Measurements from ENCODE around the gene CNRIP1.
"Not testable (repeated sequence)": the region's sequence is repeated elsewhere in the genome, so short reads cannot be mapped to it uniquely, and the experiment has no call there.

CNRIP1 gene

GRCh38 chr2:68340226-68341061, 20.7 kb upstream of the CNRIP1 start:
- no peak for DNase-seq (ENCODE audit: low read depth)

- peak; percentile 73 for DNase-seq (ENCODE audit: low read depth)
Measured at GRCh38 chr2:68336192-68336591, 16.4 kb upstream of the CNRIP1 start.

GRCh38 chr2:68333931-68334330, 14.2 kb upstream of the CNRIP1 start:
- DNase-seq (ENCODE audit: low read depth): peak; percentile 62

- no peak for DNase-seq (ENCODE audit: low read depth)
Measured at GRCh38 chr2:68333009-68333408, 13.3 kb upstream of the CNRIP1 start.

- peak; percentile 54 for DNase-seq (ENCODE audit: low read depth)
Measured at GRCh38 chr2:68330691-68331090, 10.9 kb upstream of the CNRIP1 start.

- no peak for DNase-seq (ENCODE audit: low read depth)
Measured at GRCh38 chr2:68328901-68329300, 9.2 kb upstream of the CNRIP1 start.

GRCh38 chr2:68325056-68325455, 5.3 kb upstream of the CNRIP1 start:
- DNase-seq (ENCODE audit: low read depth): no peak

- peak; percentile 37 for DNase-seq (ENCODE audit: low read depth)
Measured at GRCh38 chr2:68320118-68320641, 431 bp upstream of the CNRIP1 start.

GRCh38 chr2:68318914-68319397, 793 bp downstream of the CNRIP1 start:
- DNase-seq (ENCODE audit: low read depth): no peak

- no peak for DNase-seq (ENCODE audit: low read depth)
Measured at GRCh38 chr2:68317971-68318913, 1.5 kb downstream of the CNRIP1 start.

GRCh38 chr2:68316111-68316510, 3.6 kb downstream of the CNRIP1 start:
- DNase-seq (ENCODE audit: low read depth): no peak

GRCh38 chr2:68311033-68311432, 8.7 kb downstream of the CNRIP1 start:
- DNase-seq (ENCODE audit: low read depth): no peak

- DNase-seq (ENCODE audit: low read depth): no peak
Measured at GRCh38 chr2:68309426-68309825, 10.3 kb downstream of the CNRIP1 start.

- not testable (repeated sequence) for DNase-seq (ENCODE audit: low read depth)
Measured at GRCh38 chr2:68303902-68304272, 15.9 kb downstream of the CNRIP1 start.

GRCh38 chr2:68303033-68303901, 16.5 kb downstream of the CNRIP1 start:
- no peak for DNase-seq (ENCODE audit: low read depth)

GRCh38 chr2:68302281-68302875, 17.4 kb downstream of the CNRIP1 start:
- no peak for DNase-seq (ENCODE audit: low read depth)

- no peak for DNase-seq (ENCODE audit: low read depth)
Measured at GRCh38 chr2:68295516-68295915, 24.2 kb downstream of the CNRIP1 start.

- DNase-seq (ENCODE audit: low read depth): no peak
Measured at GRCh38 chr2:68294913-68295312, 24.8 kb downstream of the CNRIP1 start.

- no peak for DNase-seq (ENCODE audit: low read depth)
Measured at GRCh38 chr2:68294187-68294586, 25.6 kb downstream of the CNRIP1 start.

- DNase-seq (ENCODE audit: low read depth): no peak
Measured at GRCh38 chr2:68293755-68294154, 26.0 kb downstream of the CNRIP1 start.

GRCh38 chr2:68293024-68293423, 26.7 kb downstream of the CNRIP1 start:
- DNase-seq (ENCODE audit: low read depth): no peak
